K562 (cell line): ENCODE data around the gene TACR2. TPM values are rescaled to one million over a fixed set of nuclear protein-coding genes. Genes with fewer than 3 reads are reported as not detected.

Experiments
- CBFA2T3 ChIP-seq: fragments of 450-650 bp; IDR thresholded peaks from 2 replicates; pipeline ENCODE4 v1.6.1; 2017
- CHD4 ChIP-seq: fragments of 200-600 bp; sonication (generic); IDR thresholded peaks from 3 replicates; pipeline ENCODE4 v1.6.1; 2012; ENCODE audit warnings: low read depth, mild to moderate bottlenecking, mixed read lengths, low read length, inconsistent platforms; ENCODE audit not compliant: insufficient read depth, insufficient replicate concordance, poor library complexity, severe bottlenecking
- CXXC5 ChIP-seq: fragments of 250-450 bp; sonication (Bioruptor Pico); IDR thresholded peaks from 2 replicates; pipeline ENCODE4 v1.8.0; 2022; ENCODE audit warnings: inconsistent platforms, mild to moderate bottlenecking, moderate library complexity
- ELK3 ChIP-seq: fragments of 450-650 bp; formaldehyde crosslinking; IDR thresholded peaks from 2 replicates; pipeline ENCODE4 v1.4.0; 2020; ENCODE audit warnings: mild to moderate bottlenecking
- EP300 ChIP-seq: IDR thresholded peaks from 2 replicates; pipeline ENCODE4 v1.6.1; 2012; ENCODE audit warnings: low read length, improper control_type of control experiment
- EP400 ChIP-seq: fragments of 450-650 bp; IDR thresholded peaks from 2 replicates; pipeline ENCODE4 v1.6.1; 2017; ENCODE audit warnings: antibody characterized with exemption, mild to moderate bottlenecking, moderate library complexity
- ETS2 ChIP-seq: IDR thresholded peaks from 2 replicates; pipeline ENCODE4 v1.6.1; 2016; ENCODE audit warnings: borderline replicate concordance, missing genetic modification characterization, mild to moderate bottlenecking, moderate library complexity, missing compliant biosample characterization; ENCODE audit not compliant: poor library complexity, severe bottlenecking
- GABPB2 ChIP-seq: fragments of 250-450 bp; sonication (Bioruptor Pico); conservative IDR thresholded peaks from 2 replicates; pipeline ENCODE4 v1.5.1; 2021; ENCODE audit warnings: mild to moderate bottlenecking
- GATAD2A ChIP-seq: fragments of 450-650 bp; IDR thresholded peaks from 2 replicates; pipeline ENCODE4 v1.6.1; 2017
- HNRNPUL1 ChIP-seq: fragments of 200-400 bp; formaldehyde crosslinking; IDR thresholded peaks from 2 replicates; pipeline ENCODE4 v1.6.1; 2017; ENCODE audit warnings: low read length
- LCOR ChIP-seq: sonication (generic); formaldehyde crosslinking; IDR thresholded peaks from 2 replicates; pipeline ENCODE4 v1.8.0; 2022; ENCODE audit warnings: mild to moderate bottlenecking, missing genetic modification reagents
- NKRF ChIP-seq: fragments of 450-650 bp; IDR thresholded peaks from 2 replicates; pipeline ENCODE4 v1.6.1; 2016; ENCODE audit warnings: borderline replicate concordance
- PCBP1 ChIP-seq: fragments of 200-400 bp; formaldehyde crosslinking; IDR thresholded peaks from 2 replicates; pipeline ENCODE4 v1.6.1; 2018; ENCODE audit warnings: mild to moderate bottlenecking, low read depth, low read length; ENCODE audit not compliant: poor library complexity, severe bottlenecking
- POLR2B ChIP-seq: fragments of 450-650 bp; IDR thresholded peaks from 2 replicates; pipeline ENCODE4 v1.6.1; 2018; ENCODE audit warnings: low read depth; ENCODE audit not compliant: partially characterized antibody
- RB1 ChIP-seq: fragments of 450-650 bp; IDR thresholded peaks from 2 replicates; pipeline ENCODE4 v1.6.1; 2017; ENCODE audit warnings: low read depth, mild to moderate bottlenecking
- SAP30 ChIP-seq: fragments of 200-600 bp; sonication (generic); IDR thresholded peaks from 2 replicates; pipeline ENCODE4 v1.6.1; 2012; ENCODE audit warnings: borderline replicate concordance, low read depth, mild to moderate bottlenecking, moderate library complexity, low read length, control low read depth, inconsistent platforms; ENCODE audit not compliant: insufficient read depth, poor library complexity, severe bottlenecking
- SMARCC2 ChIP-seq: fragments of 450-650 bp; IDR thresholded peaks from 2 replicates; pipeline ENCODE4 v1.6.1; 2017; ENCODE audit warnings: antibody characterized with exemption, moderate library complexity, mild to moderate bottlenecking, low read depth
- TCFL5 ChIP-seq: fragments of 250-450 bp; sonication (Bioruptor Pico); conservative IDR thresholded peaks from 2 replicates; pipeline ENCODE4 v1.6.1; 2021; ENCODE audit warnings: mild to moderate bottlenecking, moderate library complexity, matching md5 sums
- ZNF224 ChIP-seq: sonication (generic); formaldehyde crosslinking; IDR thresholded peaks from 2 replicates; pipeline ENCODE4 v1.8.0; 2022; ENCODE audit warnings: mild to moderate bottlenecking, missing genetic modification reagents
- ZNF274 ChIP-seq: IDR thresholded peaks from 2 replicates; pipeline ENCODE4 v1.6.1; 2011; ENCODE audit warnings: low read depth, mild to moderate bottlenecking, low read length, moderate library complexity, borderline replicate concordance
- polyA plus RNA-seq, 8 experiments: library from polyadenylated mRNA; depleted of rRNA in 4 of 8; stranded (reverse) in 5 of 8; unstranded in 3 of 8; fragments of >200 nt; fragmentation: Nextera tagmentation in 2 of 8; fragmentation: Illumina TruSeq in 1 of 8; extraction: Ambion mirVana in 2 of 8; extraction: Trizol in 1 of 8; gene quantifications; 2 replicates each; pipeline versions ENCODE4 v1.2.1 to v1.2.3, GENCODE V29; 2011 to 2014; ENCODE audit warnings: inconsistent platforms in 1 of 8, missing spikeins in 1 of 8
- total RNA-seq, 7 experiments: library from RNA; depleted of rRNA in 6 of 7; stranded (reverse); fragments of >200 nt in 6 of 7; fragmentation: Illumina TruSeq in 2 of 7; extraction: Trizol in 2 of 7; gene quantifications; 2 replicates each; pipeline versions ENCODE4 v1.2.1 to v1.2.3, GENCODE V29; 2011 to 2021; ENCODE audit warnings: low replicate concordance in 1 of 7
- TF ChIP-seq, protein P1 (sequence below): fragments of 450-650 bp; IDR thresholded peaks from 2 replicates; pipeline ENCODE4 v1.6.1; 2016
- TF ChIP-seq, protein P2 (sequence below): fragments of 250-450 bp; sonication (Bioruptor Pico); IDR thresholded peaks from 2 replicates; pipeline ENCODE4 v1.4.0; 2020; ENCODE audit warnings: mild to moderate bottlenecking, moderate library complexity

TACR2 gene
- total and polyA plus RNA-seq, 9 of the 15 experiments (the other 6 are each of a cell fraction or from before 2014, with no cell fraction given), result not detected

DNA sequence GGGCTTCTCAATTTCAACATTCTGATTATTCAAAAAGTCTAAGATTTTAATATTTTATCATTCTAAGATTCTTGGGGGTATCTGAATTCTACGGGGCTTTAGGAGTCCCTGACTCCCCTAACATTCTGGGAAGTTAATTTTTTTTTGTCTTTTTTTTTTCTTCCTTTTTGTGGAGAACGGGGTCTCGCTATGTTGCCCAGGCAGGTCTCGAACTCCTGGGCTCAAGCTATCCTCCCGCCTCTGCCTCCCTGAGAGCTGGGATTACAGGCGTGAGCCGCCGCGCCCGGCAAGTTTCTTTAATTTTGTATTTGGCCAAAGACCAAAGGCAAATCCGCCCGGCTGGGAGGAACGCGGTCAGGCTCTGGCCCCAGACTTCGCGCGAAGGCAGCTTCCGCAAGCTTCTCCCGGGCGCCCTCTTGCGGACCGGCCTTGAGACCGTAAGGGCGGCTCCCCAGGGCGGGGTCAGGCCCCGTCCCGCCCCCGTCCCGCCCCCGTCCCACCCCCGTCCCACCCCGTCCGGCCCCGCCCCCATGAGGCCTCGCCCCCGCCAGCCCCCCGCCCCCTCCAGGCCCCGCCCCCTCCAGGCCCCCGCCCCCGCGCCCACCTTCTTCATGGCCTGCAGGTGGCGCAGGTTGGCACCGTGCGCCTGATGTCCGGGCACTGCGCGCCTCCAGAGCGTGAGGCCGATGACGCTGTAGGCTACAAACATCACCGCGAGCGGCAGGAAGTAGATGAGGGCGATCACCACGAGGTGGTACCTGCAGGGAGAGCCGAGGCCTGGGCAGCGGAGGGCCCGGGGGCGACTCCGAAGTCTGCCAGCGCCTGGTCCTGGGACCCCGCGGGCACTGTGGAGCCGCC, 8.2 kb downstream of the TACR2 start (continued):
- TF ChIP-seq NKRF (peak; percentile 26; the same call in 1 of the 2 replicates), LCOR (peak; percentile 88), CHD4 (no peak), EP400 (peak; percentile 12; the same call in 1 of the 2 replicates), CBFA2T3 (no peak), RB1 (peak; percentile 60; the same call in 1 of the 2 replicates), EP300 (no peak), TCFL5 (no peak), POLR2B (peak; percentile 39), ETS2 (tag) (no peak), ELK3 (CRISPR knock-in tag) (no peak), GABPB2 (CRISPR knock-in tag) (no peak), ZNF224 (CRISPR knock-in tag) (no peak), HNRNPUL1 (no peak), ZNF274 (no peak), SAP30 (no peak), PCBP1 (peak; percentile 48), GATAD2A (peak; percentile 54; the same call in 1 of the 2 replicates), CXXC5 (CRISPR knock-in tag) (peak; percentile 73; the same call in 1 of the 2 replicates), SMARCC2 (peak; percentile 36; the same call in 1 of the 2 replicates)
- TF ChIP-seq, protein P1, sequence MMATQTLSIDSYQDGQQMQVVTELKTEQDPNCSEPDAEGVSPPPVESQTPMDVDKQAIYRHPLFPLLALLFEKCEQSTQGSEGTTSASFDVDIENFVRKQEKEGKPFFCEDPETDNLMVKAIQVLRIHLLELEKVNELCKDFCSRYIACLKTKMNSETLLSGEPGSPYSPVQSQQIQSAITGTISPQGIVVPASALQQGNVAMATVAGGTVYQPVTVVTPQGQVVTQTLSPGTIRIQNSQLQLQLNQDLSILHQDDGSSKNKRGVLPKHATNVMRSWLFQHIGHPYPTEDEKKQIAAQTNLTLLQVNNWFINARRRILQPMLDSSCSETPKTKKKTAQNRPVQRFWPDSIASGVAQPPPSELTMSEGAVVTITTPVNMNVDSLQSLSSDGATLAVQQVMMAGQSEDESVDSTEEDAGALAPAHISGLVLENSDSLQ, result no peak
- TF ChIP-seq, protein P2, sequence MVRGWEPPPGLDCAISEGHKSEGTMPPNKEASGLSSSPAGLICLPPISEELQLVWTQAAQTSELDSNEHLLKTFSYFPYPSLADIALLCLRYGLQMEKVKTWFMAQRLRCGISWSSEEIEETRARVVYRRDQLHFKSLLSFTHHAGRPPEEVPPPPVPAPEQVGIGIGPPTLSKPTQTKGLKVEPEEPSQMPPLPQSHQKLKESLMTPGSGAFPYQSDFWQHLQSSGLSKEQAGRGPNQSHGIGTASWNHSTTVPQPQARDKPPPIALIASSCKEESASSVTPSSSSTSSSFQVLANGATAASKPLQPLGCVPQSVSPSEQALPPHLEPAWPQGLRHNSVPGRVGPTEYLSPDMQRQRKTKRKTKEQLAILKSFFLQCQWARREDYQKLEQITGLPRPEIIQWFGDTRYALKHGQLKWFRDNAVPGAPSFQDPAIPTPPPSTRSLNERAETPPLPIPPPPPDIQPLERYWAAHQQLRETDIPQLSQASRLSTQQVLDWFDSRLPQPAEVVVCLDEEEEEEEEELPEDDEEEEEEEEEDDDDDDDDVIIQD (CRISPR knock-in tag), result no peak
